HG03060 (cell line): ENCODE data around the gene SSBP1.
"Not testable (repeated sequence)": the region's sequence is repeated elsewhere in the genome, so short reads cannot be mapped to it uniquely, and the experiment has no call there.

Experiments
- ATAC-seq: cut with Tn5 transposase; IDR thresholded peaks from one replicate; pipeline ENCODE4 v1.9.1; 2021; ENCODE audit warnings: low read depth, moderate number of reproducible peaks; ENCODE audit not compliant: unreplicated experiment

The SSBP1 gene

DNA sequence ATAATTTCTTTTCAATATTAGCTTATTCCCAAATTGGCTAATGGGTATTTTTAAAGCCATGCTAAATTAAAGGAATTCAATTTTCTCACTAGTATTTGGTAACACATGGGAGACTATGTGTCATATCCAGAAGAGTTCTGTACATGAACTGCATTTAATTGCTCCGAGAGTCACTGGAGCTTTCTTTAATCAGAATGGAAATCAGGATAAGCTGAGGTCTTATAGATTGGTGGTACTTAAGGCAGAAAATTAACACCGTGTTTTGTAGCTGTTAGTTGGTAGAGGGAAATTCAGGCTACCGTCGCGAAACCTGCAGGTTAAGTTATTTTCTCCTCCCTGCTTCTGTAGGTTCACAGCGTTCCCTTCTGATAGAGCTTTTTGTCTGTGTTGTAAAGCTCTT, 29.8 kb upstream of the SSBP1 start, which contains the start of gene WEE2:
TSS of gene WEE2 (plus strand) at position 3 of the 400 bp plus-strand sequence. CDS start 406 bp downstream, outside the sequence.
- ATAC-seq: no peak

DNA sequence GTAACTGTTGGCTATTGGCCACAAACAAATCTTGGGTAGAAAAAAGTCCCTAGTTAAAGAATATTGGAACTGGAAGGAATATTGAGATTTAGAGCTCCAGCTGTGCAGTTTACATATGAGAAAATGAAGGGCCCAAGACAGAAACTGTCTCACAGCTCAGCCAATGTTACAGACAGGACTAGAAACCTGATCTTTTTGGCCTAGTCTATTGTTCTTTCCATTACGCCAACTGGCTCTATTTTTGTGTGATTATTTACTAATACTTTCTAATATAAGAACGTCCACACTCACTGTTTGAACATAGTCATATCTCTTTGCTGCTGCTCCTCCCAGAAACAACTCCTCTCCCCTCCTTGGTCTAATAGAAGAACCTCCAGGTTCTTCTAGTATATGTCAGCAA, 28.8 kb upstream of the SSBP1 start:
- no peak for ATAC-seq

DNA sequence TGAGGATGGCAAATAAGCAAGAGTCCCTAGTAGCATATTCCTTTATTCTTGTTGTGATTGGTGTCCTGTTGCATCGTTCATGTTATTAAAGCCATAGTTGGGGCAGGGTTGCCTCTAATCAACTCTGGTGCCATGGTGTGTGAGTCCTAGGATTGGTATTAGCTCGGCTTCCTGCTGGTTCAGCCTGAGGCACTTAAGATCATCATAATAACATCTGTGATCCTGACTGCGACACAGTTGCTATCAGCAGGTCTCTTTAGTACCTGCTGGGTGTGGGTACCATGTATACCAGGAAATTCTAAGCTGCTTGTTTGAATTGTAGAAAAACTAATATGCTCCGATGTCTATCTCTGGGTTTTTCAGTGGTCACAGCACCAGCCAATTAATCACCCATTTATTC, 28.4 kb upstream of the SSBP1 start:
- ATAC-seq: no peak

DNA sequence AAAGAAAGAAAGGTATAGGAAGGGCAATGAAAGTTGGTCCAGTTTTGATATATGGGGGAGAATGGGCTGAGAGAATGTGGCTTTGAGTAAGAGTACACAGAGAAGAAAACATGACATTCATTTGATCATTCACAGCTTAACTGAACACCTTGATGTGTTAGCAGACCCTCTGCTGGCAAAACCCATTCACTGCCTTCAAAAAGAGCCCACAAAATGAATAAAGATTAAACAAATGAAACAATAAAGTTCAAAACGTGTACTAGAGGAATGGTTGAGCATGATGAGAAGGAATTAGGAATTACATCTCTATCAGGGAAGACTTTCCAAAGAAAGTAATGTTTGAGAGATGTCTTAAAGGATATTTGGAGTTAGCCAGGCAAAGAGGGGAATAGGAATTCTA, 27.9 kb upstream of the SSBP1 start:
- no peak for ATAC-seq

DNA sequence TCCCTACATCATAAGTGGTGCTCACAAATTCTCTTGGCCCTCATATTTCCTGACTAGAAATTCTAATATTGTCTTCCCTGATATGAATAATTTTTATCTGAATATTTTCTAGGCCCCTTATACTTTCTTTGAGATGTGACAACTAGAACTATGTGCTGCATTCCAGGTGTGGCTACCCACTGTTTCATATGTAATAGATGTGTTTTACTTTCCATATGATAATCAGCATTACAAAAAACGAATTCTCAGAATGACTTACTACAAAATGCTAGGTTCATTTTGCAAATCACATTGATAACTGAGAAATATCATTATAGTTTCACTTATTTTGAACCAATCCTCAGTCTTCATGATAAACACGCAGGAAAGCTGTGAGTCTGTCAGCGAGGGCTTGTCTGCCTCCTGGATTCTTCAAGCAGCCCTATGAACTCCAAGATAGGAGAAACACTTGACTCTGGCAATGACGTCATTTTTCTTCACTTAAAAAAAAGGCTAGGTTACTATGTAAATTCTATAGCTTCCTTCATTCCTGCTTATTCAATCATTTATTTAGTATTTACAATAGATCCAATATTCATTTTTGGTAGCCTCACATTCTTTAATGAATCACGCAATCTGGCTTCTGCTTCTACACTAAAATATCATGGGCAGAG, 25.4 kb upstream of the SSBP1 start:
- no peak for ATAC-seq

DNA sequence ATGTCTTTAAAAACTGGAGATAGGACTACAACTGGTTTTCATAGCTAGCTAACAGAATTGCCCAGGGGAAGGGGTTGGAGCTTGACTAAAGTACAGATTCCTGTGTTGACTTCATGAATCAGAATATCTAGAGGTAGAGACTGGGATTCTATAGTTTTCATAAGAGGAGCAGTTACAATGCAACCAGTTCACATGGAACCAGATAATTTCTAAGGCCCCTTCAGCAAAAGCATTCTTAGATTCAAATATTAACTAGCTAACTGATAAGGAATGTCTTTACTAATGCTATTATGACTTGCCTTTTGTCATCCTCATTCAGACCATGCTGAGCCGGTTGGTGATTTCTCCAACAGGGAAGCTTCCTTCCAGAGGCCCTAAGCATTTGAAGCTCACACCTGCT, 24.3 kb upstream of the SSBP1 start:
- no peak for ATAC-seq

DNA sequence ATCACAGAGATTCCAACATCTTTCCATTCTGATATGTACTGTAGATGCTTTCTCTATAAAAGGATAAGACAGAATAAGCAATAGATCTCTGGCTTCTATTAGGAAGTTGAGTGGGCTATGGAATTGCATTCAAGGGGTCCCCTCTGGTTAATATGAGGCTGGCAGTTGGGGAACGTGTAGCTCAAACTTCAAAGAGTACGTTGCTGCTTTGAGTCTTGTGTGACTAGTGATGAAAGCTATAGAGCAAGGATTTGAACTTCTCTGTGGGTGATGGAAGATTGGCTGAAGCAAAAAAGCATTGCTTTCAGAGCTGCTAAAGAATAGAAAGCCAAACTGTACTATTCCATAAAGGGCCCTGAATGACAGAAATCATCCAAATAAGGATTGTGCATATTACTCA, 23.6 kb upstream of the SSBP1 start:
- no peak for ATAC-seq

DNA sequence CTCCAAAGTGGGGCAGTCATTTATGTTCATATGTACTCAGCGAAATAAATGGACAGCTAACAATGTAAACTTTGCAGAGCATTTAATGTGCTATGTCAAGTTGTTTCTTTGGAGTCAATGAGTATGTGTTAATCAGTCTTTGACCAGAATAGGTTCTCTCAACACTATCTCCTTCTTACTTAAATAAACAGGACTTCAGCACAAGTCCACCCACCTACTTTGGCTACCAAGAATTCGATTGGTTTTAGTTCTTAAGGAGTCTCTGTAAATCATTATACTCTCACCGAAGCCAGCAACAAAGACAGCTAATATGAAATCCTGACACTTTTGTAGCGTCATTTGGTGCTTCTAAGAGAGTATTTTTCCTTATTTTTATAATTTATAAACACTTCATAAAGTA, 23.1 kb upstream of the SSBP1 start:
- no peak for ATAC-seq

DNA sequence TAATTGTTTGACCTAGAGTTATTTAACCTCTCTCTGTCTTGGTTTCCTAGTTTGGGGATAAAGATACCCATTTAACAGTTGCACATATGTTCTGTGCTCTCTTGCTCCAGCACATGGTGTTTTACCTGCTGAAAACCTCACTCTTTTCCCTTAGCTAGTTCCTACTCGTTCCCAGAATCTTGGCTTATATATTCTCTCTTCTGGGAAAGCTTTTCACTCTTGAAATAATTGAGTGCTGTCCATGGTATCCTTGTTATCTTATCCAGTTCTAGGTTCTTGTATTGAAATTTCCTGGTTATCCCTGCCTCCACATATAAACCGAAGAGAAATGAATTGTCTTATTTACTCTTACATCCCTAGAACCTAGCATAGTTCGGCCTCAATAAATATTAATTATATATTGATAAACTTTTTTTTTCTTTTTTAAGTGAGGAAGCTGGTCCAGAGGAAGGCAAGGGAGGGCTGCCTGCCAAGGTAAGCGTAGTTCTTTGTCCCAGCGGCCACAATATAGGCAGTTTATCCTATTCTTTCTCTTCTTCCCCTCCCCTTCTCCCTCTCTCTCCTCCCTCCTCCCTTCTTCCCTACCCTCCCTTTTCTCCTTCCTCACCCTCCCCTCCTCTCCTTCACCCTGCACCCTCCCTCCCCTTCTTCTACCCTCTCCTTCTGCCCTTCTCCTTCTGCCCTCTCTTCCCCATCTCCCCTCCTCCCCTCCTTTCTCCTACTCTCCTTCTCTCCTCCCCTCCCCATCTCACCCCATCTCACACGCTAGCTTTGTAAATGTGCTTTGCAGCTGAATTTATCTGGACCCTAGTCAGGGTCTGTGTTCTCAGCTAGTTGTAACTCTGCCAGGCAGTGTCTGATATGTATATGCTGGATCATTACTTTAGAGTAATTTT, 22.1 kb upstream of the SSBP1 start:
- no peak for ATAC-seq

DNA sequence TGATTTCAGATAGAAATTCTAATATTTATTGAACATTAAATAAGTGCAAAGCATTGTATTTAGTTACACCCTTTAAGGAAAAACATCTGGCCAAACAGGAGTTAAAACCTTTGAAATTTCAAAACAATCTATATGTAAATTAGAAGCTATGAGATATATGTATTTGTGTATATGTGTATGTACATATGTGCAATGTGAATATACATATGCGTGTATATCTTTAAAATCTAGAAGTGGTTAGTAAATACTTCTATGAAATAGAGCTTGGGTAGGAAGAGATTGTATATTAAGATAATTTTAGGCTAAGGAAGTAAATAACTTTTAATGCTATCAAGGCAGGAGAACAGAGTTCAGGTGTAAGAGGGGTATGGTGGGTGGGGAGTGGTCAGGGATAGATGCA, 20.7 kb upstream of the SSBP1 start:
- no peak for ATAC-seq

DNA sequence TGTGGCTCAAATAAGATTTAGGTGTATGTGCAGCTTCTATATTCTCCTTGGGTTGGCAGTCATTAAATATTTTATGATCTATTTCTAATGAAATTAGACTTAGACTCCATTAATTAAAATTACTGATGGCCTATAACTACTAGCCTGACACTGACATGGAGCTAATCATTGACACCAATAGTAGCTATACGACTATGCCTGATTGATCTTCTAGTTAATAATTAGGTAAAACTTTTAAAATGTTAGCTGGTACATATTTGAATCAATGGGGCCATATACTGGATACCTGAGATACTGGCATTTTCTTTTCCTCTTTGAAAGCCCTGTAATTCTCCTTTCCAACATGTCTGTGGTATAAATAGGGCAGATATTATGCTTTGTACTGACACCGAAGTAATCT, 15.6 kb upstream of the SSBP1 start:
- no peak for ATAC-seq

DNA sequence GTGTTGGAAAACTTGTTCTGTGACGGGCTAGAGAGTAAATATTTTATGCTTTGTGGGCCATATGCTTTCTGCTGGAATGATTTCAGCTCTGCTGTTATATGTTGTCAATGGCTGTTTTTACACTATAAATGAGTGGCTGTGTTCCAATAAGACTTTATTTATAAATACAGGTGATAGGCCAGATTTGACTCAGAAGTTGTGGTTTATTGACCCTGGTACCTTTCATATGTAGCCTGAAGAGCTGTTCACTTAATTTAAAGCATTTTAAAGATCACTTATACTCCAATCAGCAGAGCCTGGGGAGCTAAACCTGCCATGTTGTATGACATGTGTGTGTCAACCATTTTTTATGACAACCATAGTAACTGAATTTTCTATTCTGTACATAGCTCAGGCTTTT, 9.1 kb upstream of the SSBP1 start:
- no peak for ATAC-seq

DNA sequence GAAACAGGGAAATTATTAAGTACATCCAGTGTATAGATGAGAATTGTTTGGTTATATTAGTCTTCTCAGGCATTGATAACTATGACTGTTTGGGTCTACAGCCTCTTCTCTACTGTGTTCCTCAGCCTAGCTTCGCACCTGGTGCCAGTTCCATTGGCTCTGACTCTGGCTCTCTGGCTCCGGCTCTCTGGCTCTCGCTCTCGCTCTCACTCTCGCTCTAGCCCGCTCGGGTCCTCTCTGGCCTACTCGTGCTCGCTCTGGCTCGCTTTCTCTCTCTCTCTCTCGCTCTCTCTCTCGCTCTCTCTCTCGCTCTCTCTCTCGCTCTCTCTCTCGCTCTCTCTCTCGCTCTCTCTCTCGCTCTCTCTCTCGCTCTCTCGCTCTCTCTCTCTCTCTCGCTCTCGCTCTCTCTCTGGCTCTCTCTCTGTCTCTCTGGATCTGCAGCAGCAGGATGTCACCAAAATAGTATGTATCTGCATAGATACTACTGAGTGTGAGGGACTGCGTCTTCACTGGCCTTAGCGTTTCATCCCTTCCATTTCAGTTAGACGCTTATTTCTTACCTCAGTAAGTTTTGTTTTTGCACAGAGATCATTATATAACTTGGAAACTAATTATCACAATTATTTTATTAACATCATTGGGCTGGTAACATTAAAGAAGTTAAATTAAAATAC, 6.5 kb upstream of the SSBP1 start:
- ATAC-seq: no peak

DNA sequence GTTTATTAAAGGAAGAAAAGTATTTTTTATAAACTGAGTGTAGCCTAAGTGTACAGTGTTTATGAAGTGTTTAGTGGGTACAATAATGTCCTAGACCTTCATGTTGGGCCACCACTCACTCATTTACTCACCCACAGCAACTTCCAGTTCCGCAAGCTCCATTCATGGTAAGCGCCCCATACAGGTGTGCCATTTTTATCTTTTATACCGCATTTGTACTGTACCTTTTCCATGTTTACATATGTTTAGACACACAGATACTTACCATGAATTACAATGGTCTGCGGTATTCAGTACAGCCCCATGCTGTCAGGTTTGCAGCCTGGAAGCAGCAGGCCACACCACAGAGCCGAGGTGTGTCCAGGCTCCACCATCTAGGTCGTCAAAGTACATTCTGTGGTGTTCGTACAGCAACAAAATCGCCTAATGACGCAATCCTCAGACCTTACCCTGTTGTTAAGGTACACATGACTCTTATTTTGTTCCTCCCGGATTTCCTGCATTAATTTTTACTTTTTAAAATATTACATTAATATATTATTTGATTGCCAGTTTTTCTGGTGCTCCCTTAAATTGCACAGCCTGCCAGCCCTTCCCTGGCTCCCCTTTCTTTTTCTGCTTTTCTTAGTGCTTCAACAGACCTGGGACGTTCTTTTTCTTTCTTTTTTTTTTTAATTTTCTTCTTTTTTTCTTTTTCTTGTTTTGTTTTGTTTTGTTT, 881 bp upstream of the SSBP1 start:
- ATAC-seq: no peak

DNA sequence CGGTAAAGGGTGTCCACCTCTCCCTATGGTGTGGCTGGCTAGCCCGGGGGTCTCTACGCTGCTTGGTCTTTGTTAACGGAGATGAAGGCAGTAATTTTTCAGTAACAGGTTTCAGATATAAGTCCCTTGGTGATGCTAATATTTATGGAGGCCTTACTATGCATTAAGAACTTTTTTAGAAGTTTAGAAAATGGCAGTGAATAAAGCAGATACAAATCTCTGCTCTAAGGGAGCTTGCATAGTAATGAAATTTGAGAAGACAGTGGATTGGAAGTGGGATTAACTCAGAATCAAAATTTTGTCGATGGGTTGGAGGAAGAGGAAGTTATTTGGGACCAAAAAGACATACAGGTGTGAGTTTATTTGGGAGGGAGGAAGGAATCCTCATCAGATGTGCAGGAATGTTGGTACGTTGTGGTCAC, 445 bp downstream of the SSBP1 start:
- ATAC-seq: no peak

DNA sequence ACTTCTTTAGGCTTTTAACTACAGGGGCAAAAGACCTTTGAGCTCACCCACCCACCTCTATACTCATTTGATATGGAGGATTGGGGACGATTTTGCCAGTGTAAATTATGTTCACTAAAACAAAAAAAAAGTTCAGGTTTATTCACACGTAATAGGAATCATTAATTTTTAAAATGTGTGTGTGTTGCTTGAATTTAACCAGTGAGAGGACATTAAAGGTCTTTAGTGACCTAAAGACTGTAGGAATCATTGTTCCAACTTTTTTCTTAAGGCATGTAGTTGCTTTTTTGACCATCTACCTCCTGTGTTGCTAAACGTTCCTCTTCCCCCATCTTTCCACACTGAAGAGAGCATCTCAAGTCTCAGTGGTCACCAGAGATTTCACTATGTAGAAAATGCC, 1.1 kb downstream of the SSBP1 start:
- ATAC-seq: no peak

DNA sequence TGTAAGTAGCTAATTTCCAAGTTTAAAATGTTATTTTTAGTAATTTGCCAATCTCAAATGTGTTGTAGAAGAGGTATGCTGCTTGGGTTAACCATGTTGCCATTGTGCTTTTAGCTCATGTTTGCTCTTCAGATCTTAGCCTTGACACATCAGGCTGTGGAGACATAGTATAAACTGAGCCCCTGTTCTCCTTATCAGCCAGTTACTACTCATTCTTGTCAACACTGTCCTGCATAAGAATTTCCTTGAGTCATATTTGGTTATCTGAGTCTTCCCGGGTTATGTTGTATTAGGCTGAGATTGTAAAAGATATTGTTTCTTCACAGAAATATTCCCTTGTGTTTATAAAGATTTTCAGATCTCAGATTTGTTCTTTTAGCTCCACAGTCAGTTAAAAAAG, 4.1 kb downstream of the SSBP1 start:
- no peak for ATAC-seq

DNA sequence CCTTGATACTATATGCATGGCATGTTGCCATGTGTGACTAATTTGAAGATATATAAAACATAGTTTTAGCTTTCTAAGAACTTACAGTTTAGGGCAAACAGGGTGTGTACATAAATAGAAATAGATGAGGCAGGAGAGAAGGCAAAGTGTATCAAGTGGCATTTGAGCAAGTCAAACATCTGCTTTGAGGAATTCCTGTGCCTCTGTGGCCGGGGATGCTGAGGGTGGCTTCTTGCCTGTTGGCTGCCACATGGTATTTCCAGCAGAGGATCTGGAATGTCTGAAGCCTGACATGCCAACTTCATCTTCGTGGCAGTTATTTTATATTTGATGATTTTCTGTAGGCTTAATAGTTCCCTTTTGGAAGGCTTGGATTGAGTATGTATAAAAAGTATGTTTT, 6.0 kb downstream of the SSBP1 start:
- no peak for ATAC-seq

DNA sequence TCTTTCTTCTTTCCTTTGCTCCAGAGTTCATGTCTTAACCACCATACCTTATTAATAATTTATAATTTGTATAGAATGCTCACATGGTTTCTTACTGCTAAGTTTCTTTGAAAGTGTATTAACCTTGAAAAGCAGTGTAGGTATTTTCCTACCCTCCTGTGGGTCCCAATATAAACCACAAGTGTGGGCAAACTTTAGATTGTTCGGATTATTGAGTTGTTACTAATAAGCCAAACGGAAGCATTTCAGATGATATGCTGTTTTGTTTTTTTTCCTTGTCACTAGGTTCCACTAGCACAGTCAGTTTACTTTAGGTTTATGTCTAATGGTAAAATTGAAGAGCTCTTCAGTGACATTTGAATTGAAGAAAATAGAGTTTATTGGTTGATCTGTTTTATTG, 10.2 kb downstream of the SSBP1 start:
- no peak for ATAC-seq

DNA sequence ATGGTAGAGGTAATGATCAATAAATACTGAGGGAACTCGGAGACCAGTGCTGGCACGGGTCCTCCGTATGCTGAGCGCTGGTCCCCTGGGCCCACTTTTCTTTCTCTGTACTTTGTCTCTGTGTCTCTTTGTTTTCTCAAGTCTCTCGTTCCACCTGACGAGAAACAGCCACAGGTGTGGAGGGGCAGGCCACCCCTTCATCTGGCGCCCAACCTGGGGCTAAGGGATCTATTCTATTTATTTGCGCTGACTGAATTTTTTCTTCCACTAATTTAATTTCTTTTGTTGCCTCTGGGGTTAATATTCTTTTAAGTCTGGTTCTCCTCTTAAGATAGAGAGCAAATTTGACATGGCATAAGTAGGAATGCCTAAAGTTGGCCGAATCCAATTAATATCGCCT, 13.7 kb downstream of the SSBP1 start:
- not testable (repeated sequence) for ATAC-seq

DNA sequence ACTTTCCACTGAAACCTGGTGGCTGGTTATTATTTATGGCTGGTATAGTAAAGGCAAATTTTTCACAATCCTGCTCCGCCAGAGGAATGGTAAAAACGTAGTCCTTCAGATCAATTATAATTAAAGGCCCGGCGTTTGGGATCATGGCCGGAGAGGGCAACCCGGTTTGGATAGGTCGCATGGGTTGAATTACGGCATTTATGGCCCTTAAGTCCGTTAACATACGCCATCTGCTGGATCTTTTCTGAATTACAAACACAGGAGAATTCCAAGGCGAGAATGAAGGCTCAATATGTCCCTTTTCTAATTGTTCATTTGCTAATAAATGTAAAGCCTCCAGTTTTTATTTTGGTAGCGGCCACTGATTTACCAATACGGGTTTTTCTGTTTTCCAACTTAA, 14.5 kb downstream of the SSBP1 start:
- no peak for ATAC-seq
